VCaP (cell line): ENCODE measurements around the gene ZNF823.
"Not testable (repeated sequence)": the region's sequence is repeated elsewhere in the genome, so short reads cannot be mapped to it uniquely, and the experiment has no call there.

Source experiments
- H3K27ac ChIP-seq: fragments of 450-650 bp; 2 replicates; pipeline ENCODE4 v1.5.1; 2017
- TF ChIP-seq, protein P1 (sequence below): fragments of 450-650 bp; conservative IDR thresholded peaks from 2 replicates; pipeline ENCODE4 v1.5.1; 2017; ENCODE audit warnings: mild to moderate bottlenecking, moderate library complexity

The ZNF823 gene

DNA sequence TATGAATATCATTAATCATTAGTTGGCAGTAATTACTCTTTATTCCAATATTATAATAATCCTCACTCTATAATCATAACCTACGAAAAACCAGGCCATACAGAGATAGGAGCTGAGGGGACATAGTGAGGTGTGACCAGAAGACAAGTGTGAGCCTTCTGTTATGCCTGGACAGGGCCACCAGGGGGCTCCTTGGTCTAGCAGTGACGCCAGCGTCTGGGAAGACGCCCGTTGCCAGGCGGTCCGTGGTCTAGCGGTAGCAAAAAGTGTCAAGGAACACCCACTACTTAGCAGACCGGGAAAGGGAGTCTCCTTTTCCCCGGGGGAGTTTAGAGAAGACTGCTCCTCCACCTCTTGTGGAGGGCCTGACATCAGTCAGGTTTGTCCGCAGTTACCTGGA lies 32.8 kb upstream of the ZNF823 start:
- TF ChIP-seq, protein P1, sequence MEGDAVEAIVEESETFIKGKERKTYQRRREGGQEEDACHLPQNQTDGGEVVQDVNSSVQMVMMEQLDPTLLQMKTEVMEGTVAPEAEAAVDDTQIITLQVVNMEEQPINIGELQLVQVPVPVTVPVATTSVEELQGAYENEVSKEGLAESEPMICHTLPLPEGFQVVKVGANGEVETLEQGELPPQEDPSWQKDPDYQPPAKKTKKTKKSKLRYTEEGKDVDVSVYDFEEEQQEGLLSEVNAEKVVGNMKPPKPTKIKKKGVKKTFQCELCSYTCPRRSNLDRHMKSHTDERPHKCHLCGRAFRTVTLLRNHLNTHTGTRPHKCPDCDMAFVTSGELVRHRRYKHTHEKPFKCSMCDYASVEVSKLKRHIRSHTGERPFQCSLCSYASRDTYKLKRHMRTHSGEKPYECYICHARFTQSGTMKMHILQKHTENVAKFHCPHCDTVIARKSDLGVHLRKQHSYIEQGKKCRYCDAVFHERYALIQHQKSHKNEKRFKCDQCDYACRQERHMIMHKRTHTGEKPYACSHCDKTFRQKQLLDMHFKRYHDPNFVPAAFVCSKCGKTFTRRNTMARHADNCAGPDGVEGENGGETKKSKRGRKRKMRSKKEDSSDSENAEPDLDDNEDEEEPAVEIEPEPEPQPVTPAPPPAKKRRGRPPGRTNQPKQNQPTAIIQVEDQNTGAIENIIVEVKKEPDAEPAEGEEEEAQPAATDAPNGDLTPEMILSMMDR = 0 out of 2 replicates have a peak, but pooled peaks have one; percentile 6
- not testable (repeated sequence) for H3K27ac ChIP-seq

- TF ChIP-seq, protein P1 = no peak
These were observed 31.2 kb upstream of the ZNF823 start for GRCh38 chr19:11769995-11770394.

GRCh38 chr19:11767633-11768133 lies 28.9 kb upstream of the ZNF823 start:
- H3K27ac ChIP-seq = peak overlapping the region; percentile 90

More at GRCh38 chr19:11769995-11770394, 31.2 kb upstream of the ZNF823 start:
- H3K27ac ChIP-seq = no peak overlapping the region

GRCh38 chr19:11766597-11767591 lies 28.1 kb upstream of the ZNF823 start, which contains the start of gene ZNF441:
Gene ZNF441, plus strand, starts transcription at chr19:11767000. Its CDS starts 194 bp downstream, at chr19:11767194.
- TF ChIP-seq, protein P1 = no peak
- peak within 1 kb of the TSS; percentile 90 for H3K27ac ChIP-seq

More at GRCh38 chr19:11767633-11768133, 28.9 kb upstream of the ZNF823 start:
- TF ChIP-seq, protein P1 = no peak

DNA sequence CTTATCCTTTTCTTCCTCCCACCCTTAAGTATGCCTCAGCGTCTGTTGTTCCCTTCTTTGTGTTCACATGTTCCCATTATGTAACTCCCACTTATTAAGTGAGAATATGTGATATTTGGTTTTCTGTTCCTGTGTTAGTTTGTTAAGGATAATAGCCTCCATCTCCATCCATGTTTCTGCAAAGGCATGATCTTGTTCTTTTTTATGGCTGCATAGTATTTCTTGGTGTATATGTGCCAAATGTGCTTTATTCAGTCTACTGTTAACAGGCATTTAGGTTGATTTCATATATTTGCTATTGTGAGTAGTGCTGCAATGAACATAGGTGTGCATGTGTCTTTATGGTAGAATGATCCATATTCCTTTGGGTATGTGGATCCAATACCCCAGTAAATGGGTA lies 24.9 kb upstream of the ZNF823 start:
- no peak overlapping the region for H3K27ac ChIP-seq
- TF ChIP-seq, protein P1 = no peak

GRCh38 chr19:11763117-11763516 lies 24.4 kb upstream of the ZNF823 start:
- H3K27ac ChIP-seq = no peak overlapping the region
- TF ChIP-seq, protein P1 = no peak

GRCh38 chr19:11759805-11760204 lies 21.1 kb upstream of the ZNF823 start:
- TF ChIP-seq, protein P1 = no peak

More at GRCh38 chr19:11759805-11760204, 21.1 kb upstream of the ZNF823 start:
- H3K27ac ChIP-seq = no peak overlapping the region
